PC-9 (cell line): Measurements from ENCODE around the gene LRGUK.

ENCODE experiments used
- EZH2 ChIP-seq: fragments of 200-600 bp; sonication (generic); IDR thresholded peaks from 2 replicates; pipeline ENCODE4 v1.8.0; 2017; ENCODE audit warnings: antibody characterized with exemption, low read depth
- TF ChIP-seq, protein P1 (sequence below): fragments of 200-600 bp; sonication (generic); conservative IDR thresholded peaks from 2 replicates; pipeline ENCODE4 v1.6.1; 2017; ENCODE audit warnings: mixed run types, antibody characterized with exemption, mild to moderate bottlenecking, moderate library complexity

DNA sequence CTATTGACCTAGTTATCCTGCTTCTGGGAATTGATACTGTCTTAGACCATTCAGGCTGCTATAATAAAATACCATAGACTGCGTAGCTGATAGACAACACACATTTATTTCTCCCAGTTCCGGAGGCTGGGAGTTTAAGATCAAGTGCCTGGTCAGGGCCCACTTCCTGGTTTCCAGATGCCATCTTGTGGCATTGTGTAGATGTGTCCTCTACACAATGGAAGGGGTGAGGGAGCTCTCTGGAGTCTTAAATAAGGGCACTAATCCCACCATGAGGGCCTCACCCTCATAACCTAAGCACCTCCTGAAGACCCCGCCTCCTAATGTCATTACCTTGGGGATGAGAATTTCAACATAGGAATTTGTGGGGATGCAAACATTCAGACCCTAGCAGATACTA, 127.2 kb downstream of the LRGUK start:
- TF ChIP-seq, protein P1, sequence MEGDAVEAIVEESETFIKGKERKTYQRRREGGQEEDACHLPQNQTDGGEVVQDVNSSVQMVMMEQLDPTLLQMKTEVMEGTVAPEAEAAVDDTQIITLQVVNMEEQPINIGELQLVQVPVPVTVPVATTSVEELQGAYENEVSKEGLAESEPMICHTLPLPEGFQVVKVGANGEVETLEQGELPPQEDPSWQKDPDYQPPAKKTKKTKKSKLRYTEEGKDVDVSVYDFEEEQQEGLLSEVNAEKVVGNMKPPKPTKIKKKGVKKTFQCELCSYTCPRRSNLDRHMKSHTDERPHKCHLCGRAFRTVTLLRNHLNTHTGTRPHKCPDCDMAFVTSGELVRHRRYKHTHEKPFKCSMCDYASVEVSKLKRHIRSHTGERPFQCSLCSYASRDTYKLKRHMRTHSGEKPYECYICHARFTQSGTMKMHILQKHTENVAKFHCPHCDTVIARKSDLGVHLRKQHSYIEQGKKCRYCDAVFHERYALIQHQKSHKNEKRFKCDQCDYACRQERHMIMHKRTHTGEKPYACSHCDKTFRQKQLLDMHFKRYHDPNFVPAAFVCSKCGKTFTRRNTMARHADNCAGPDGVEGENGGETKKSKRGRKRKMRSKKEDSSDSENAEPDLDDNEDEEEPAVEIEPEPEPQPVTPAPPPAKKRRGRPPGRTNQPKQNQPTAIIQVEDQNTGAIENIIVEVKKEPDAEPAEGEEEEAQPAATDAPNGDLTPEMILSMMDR: peak; percentile 42; the same call in 1 of the 2 replicates
- TF ChIP-seq EZH2: no peak
